Vein endothelial cell (primary cell): ENCODE data around the gene IGFL2. TPM values are rescaled to one million over a fixed set of nuclear protein-coding genes. Genes with fewer than 3 reads are reported as not detected.

ENCODE experiments used
- total RNA-seq: library from RNA; depleted of rRNA; stranded (reverse); fragments of >200 nt; gene quantifications from 2 replicates; pipeline ENCODE4 v1.2.3, GENCODE V29; 2012

IGFL2 gene
- not detected in 2 replicates for total RNA-seq

DNA sequence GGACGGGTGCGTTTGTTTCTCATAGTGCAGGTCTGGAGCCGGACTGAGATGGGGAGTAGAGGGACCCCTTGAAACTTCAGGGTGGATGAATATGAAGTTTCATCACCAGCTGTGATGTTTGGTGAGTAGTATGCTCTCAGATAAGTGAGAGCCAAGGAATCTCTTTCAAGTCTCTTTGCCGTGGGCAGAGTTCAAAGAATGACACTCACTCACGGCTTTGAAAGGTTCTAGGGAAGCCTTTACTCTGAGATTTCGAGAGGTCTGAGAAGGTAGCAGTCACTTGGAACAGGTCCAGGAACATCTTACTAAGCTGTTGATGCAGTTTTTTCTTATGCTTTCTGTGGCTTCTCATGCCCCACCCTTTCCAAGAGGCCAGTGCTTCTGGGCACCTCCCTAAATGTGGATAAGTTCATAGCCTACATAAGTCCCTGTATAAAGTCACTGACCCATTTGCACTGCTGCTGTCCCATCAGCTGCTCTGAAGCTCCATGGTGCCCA is at the start of gene IGFL2:
Gene IGFL2, plus strand, starts transcription at position 448 of the 498 bp plus-strand sequence. Its CDS starts 41 bp downstream, at position 489.

GRCh38 chr19:46124638-46125115 is 23.4 kb upstream of the IGFL2 start, which contains the start of gene IGFL3:
Gene IGFL3 (minus strand): TSS chr19:46124688. CDS start chr19:46124649, 39 bp downstream.

Other genes with a start within 250 kb of the IGFL2 start
- 2.3 TPM in 2 replicates for gene MYPOP, start 245.6 kb upstream of the IGFL2 start, total RNA-seq
- gene NANOS2, start 233.5 kb upstream of the IGFL2 start, total RNA-seq = not detected in 2 replicates
- gene NOVA2, start 174.4 kb upstream of the IGFL2 start, total RNA-seq = 10.0 and 11.1 TPM in 2 replicates
- gene CCDC61, start 152.8 kb upstream of the IGFL2 start, total RNA-seq = 6.0 and 9.1 TPM in 2 replicates
- not detected in 2 replicates for gene PGLYRP1, start 125.2 kb upstream of the IGFL2 start, total RNA-seq
- not detected in 2 replicates for gene IGFL4, start 107.2 kb upstream of the IGFL2 start, total RNA-seq
- not detected in 2 replicates for gene IGFL3, start 23.6 kb upstream of the IGFL2 start, total RNA-seq
- gene IGFL1, start 81.5 kb downstream of the IGFL2 start, total RNA-seq = not detected in 2 replicates
- gene HIF3A, start 148.8 kb downstream of the IGFL2 start, total RNA-seq = 4.6 and 7.8 TPM in 2 replicates
- gene PPP5C, start 198.8 kb downstream of the IGFL2 start, total RNA-seq = 72.8 and 87.7 TPM in 2 replicates